Activated T-cell treated with anti-CD3 and anti-CD28 coated beads, Interleukin-2, amount 50 U/mL, for 1 hour (primary cell): Measurements from ENCODE around the gene ABHD17C.
A peak's percentile ranks its signal among the peaks of the same experiment; 100 is the strongest.

Experiments used
- DNase-seq: peaks from one replicate; pipeline ENCODE4 v3.0.0-alpha.2; 2020

The ABHD17C gene

GRCh38 chr15:80691575-80691974 is 3.5 kb upstream of the ABHD17C start:
- DNase-seq, result no peak

- DNase-seq, result no peak
Measured at GRCh38 chr15:80693682-80694610, 1.2 kb upstream of the ABHD17C start.

GRCh38 chr15:80694611-80695098 is 455 bp upstream of the ABHD17C start:
- DNase-seq, result peak; percentile 40

GRCh38 chr15:80695911-80696661 is 976 bp downstream of the ABHD17C start:
- peak; percentile 33 for DNase-seq

- DNase-seq, result no peak
Measured at GRCh38 chr15:80697075-80697685, 2.1 kb downstream of the ABHD17C start.

GRCh38 chr15:80698676-80699075 is 3.6 kb downstream of the ABHD17C start:
- no peak for DNase-seq

GRCh38 chr15:80699981-80700380 is 4.9 kb downstream of the ABHD17C start:
- no peak for DNase-seq

GRCh38 chr15:80701676-80702311 is 6.7 kb downstream of the ABHD17C start:
- DNase-seq, result no peak

GRCh38 chr15:80703081-80703480 is 8.0 kb downstream of the ABHD17C start:
- DNase-seq, result no peak

- DNase-seq, result no peak
Measured at GRCh38 chr15:80703965-80704364, 8.9 kb downstream of the ABHD17C start.

- no peak for DNase-seq
Measured at GRCh38 chr15:80706161-80706560, 11.1 kb downstream of the ABHD17C start.

GRCh38 chr15:80709542-80709941 is 14.4 kb downstream of the ABHD17C start:
- DNase-seq, result no peak

GRCh38 chr15:80710635-80711554 is 15.8 kb downstream of the ABHD17C start:
- DNase-seq, result no peak

- no peak for DNase-seq
Measured at GRCh38 chr15:80711886-80712285, 16.8 kb downstream of the ABHD17C start.

- DNase-seq, result no peak
Measured at GRCh38 chr15:80712956-80713355, 17.8 kb downstream of the ABHD17C start.

- DNase-seq, result no peak
Measured at GRCh38 chr15:80721476-80721875, 26.4 kb downstream of the ABHD17C start.

GRCh38 chr15:80722811-80723210 is 27.7 kb downstream of the ABHD17C start:
- no peak for DNase-seq

- no peak for DNase-seq
Measured at GRCh38 chr15:80727196-80727595, 32.1 kb downstream of the ABHD17C start.

- DNase-seq, result no peak
Measured at GRCh38 chr15:80727596-80727995, 32.5 kb downstream of the ABHD17C start.

GRCh38 chr15:80730387-80730786 is 35.3 kb downstream of the ABHD17C start:
- no peak for DNase-seq

- DNase-seq, result no peak
Measured at GRCh38 chr15:80730926-80731325, 35.8 kb downstream of the ABHD17C start.

GRCh38 chr15:80732167-80732566 is 37.1 kb downstream of the ABHD17C start:
- no peak for DNase-seq
